Measurements from ENCODE around the gene FOXM1.

DNA sequence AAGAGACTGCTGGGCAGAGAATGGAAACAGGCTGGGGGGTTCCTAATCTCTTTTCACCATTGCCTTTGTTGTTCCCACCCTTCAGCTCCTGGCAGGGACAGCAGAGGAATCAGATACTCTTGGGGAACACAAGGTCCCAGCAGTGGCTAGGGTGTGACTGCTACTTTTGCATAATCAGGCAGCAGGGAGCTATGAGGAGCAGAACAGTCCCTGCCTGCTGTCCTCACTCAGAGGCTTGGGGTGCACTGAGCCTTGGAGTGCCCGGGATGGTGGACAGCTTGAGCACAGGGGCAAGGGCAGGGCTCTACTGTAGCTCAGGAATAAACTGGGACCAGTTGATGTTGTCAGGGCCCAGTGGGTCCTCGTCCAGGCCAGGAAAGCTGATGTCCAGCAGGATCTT, 18.6 kb downstream of the FOXM1 start:
- no peak for TF ChIP-seq YY1 (IDR thresholded peaks at IDR 0.05; ENCODE audit: insufficient read depth, insufficient read length)
- TF ChIP-seq ZNF274 (IDR thresholded peaks at IDR 0.05; ENCODE audit: low read depth, low read length) = no peak
